ENCODE results near the gene A2M.

DNA sequence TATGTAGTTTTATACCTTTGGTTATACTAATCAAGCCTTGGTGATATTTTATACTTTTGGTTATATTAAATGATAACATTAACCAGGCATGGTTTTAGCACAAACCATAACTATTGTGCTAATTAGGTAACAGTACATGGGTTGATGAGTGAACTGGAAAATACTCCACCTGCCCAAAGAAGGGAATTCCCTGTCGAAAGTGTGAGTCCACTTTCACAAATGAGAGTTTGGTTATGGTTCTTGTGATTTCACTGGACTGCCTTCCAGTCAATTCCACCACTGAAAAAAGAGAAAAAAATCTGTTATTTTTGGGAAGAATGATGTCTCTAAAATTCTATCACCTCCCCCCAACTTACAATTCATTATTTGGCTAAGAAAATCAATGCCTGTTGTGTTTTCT is 9.7 kb downstream of the A2M start:
- TF ChIP-seq, protein P1, sequence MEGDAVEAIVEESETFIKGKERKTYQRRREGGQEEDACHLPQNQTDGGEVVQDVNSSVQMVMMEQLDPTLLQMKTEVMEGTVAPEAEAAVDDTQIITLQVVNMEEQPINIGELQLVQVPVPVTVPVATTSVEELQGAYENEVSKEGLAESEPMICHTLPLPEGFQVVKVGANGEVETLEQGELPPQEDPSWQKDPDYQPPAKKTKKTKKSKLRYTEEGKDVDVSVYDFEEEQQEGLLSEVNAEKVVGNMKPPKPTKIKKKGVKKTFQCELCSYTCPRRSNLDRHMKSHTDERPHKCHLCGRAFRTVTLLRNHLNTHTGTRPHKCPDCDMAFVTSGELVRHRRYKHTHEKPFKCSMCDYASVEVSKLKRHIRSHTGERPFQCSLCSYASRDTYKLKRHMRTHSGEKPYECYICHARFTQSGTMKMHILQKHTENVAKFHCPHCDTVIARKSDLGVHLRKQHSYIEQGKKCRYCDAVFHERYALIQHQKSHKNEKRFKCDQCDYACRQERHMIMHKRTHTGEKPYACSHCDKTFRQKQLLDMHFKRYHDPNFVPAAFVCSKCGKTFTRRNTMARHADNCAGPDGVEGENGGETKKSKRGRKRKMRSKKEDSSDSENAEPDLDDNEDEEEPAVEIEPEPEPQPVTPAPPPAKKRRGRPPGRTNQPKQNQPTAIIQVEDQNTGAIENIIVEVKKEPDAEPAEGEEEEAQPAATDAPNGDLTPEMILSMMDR (IDR thresholded peaks at IDR 0.05), result no peak
- no peak for TF ChIP-seq POLR2A (IDR thresholded peaks at IDR 0.05)

All from transverse colon (tissue), 3 donors.